GM12878 (cell line): ENCODE measurements around the gene TRAPPC6A. TPM values are rescaled to one million over a fixed set of nuclear protein-coding genes. Genes with fewer than 3 reads are reported as not detected.

Source experiments
- ATAC-seq: fragments of 200-7000 bp; cut with Tn5 transposase; 3 replicates; pipeline ENCODE4 v1.9.1; 2020; ENCODE audit warnings: mild to moderate bottlenecking, moderate library complexity
- BruUV-seq: library from RNA; stranded (reverse); fragments of 400-500 nt; replicated peaks from 2 replicates; lab custom pipeline; 2021; lab: Mats Ljungman, UMichigan
- CTCF ChIA-PET: fragments of 300-600 bp; sonication (Branson Sonifier 250); formaldehyde crosslinking; extraction: SDS; loops from one replicate; lab custom pipeline; 2021; ENCODE audit warnings: inconsistent platforms; lab: Yijun Ruan, JAX
- POLR2A ChIA-PET: fragments of 350-600 bp; formaldehyde crosslinking; extraction: SDS; loops from one replicate; lab custom pipeline; 2021; ENCODE audit warnings: inconsistent platforms; lab: Charles Lee
- RAD21 ChIA-PET: fragments of 300-600 bp; sonication (Branson Sonifier 250); formaldehyde crosslinking; loops from one replicate; lab custom pipeline; 2023; ENCODE audit warnings: antibody characterized with exemption; ENCODE audit not compliant: unreplicated experiment; lab: Charles Lee
- SMC1A ChIA-PET: fragments of 300-600 bp; sonication (Branson Sonifier 250); formaldehyde crosslinking; loops from one replicate; lab custom pipeline; 2023; ENCODE audit not compliant: unreplicated experiment, uncharacterized antibody; lab: Charles Lee
- DNase-seq: peaks from one replicate; pipeline ENCODE4 v3.0.0-alpha.2; 2011; ENCODE audit warnings: low read depth, low spot score
- FAIRE-seq: peaks from 3 replicates; lab custom pipeline; 2011; peaks lifted over from hg19 to GRCh38; lab: Jason Lieb, UNC
- H2AFZ ChIP-seq: 2 replicates; pipeline ENCODE4 v1.6.0; 2011; ENCODE audit warnings: low read depth, low read length, control low read depth; ENCODE audit not compliant: control insufficient read depth
- H3K27ac ChIP-seq: 2 replicates; pipeline ENCODE4 v1.5.1; 2011; ENCODE audit warnings: control low read depth; ENCODE audit not compliant: control insufficient read depth, insufficient read depth
- H3K27me3 ChIP-seq, 2 experiments: replicated peaks in 1 of 2; 2 replicates each; pipeline versions ENCODE4 v1.6.0 to v1.6.1; 2011; ENCODE audit warnings: low read length in 1 of 2; ENCODE audit not compliant: control insufficient read depth in 2 of 2, insufficient read depth in 2 of 2
- H3K36me3 ChIP-seq, 2 experiments: 2 replicates each; pipeline ENCODE4 v1.5.1; 2011; ENCODE audit warnings: low read length in 1 of 2; ENCODE audit not compliant: control insufficient read depth in 2 of 2, insufficient read depth in 2 of 2
- H3K4me1 ChIP-seq: 2 replicates; pipeline ENCODE4 v1.6.1; 2011; ENCODE audit warnings: mild to moderate bottlenecking, low read length, moderate library complexity, mixed read lengths; ENCODE audit not compliant: control insufficient read depth, insufficient read depth
- H3K4me2 ChIP-seq: 2 replicates; pipeline ENCODE4 v1.6.0; 2011; ENCODE audit warnings: control low read depth; ENCODE audit not compliant: control insufficient read depth, insufficient read depth
- H3K4me3 ChIP-seq: fragments of 200-600 bp; sonication (generic); 2 replicates; pipeline ENCODE4 v1.5.1; 2016
- H3K79me2 ChIP-seq: 2 replicates; pipeline ENCODE4 v1.6.0; 2011; ENCODE audit warnings: low read length; ENCODE audit not compliant: control insufficient read depth, insufficient read depth
- H3K9ac ChIP-seq: 2 replicates; pipeline ENCODE4 v1.8.0; 2011; ENCODE audit warnings: low read length, control low read depth, mixed read lengths; ENCODE audit not compliant: control insufficient read depth, insufficient read depth
- H3K9me3 ChIP-seq: replicated peaks from 3 replicates; pipeline ENCODE4 v1.5.1; 2011; ENCODE audit warnings: mild to moderate bottlenecking, low read length; ENCODE audit not compliant: control insufficient read depth, insufficient read depth
- H4K20me1 ChIP-seq: 2 replicates; pipeline ENCODE4 v1.6.0; 2011; ENCODE audit not compliant: control insufficient read depth, insufficient read depth
- ATF7 ChIP-seq: fragments of 450-650 bp; IDR thresholded peaks from 2 replicates; pipeline ENCODE4 v1.6.1; 2016; ENCODE audit warnings: low read depth, mild to moderate bottlenecking
- ESRRA ChIP-seq: IDR thresholded peaks from 2 replicates; pipeline ENCODE4 v1.6.1; 2012; ENCODE audit warnings: mild to moderate bottlenecking, low read length, improper control_type of control experiment
- FOXK2 ChIP-seq: fragments of 450-650 bp; IDR thresholded peaks from 2 replicates; pipeline ENCODE4 v1.6.1; 2017; ENCODE audit warnings: mild to moderate bottlenecking, moderate library complexity
- MEF2A ChIP-seq: IDR thresholded peaks from 2 replicates; pipeline ENCODE4 v1.6.1; 2011; ENCODE audit warnings: low read depth, mild to moderate bottlenecking, low read length, moderate library complexity; ENCODE audit not compliant: insufficient read depth
- NFIC ChIP-seq: IDR thresholded peaks from 2 replicates; pipeline ENCODE4 v1.6.1; 2012; ENCODE audit warnings: low read depth, mild to moderate bottlenecking, inconsistent platforms, low read length, moderate library complexity
- SMAD1 ChIP-seq: fragments of 450-650 bp; IDR thresholded peaks from 2 replicates; pipeline ENCODE4 v1.6.1; 2018; ENCODE audit warnings: mild to moderate bottlenecking, low read depth; ENCODE audit not compliant: partially characterized antibody
- STAT1 ChIP-seq: fragments of 450-650 bp; conservative IDR thresholded peaks from 2 replicates; pipeline ENCODE4 v1.6.1; 2014; ENCODE audit warnings: antibody characterized with exemption, mild to moderate bottlenecking
- STAT3 ChIP-seq: IDR thresholded peaks from 2 replicates; pipeline ENCODE4 v1.6.1; 2011; ENCODE audit warnings: low read depth, low read length, improper control_type of control experiment
- WGBS: methylation state at CpG from one replicate; pipeline ENCODE4 v1.1.6; 2016; ENCODE audit warnings: low lambda C conversion rate; ENCODE audit not compliant: insufficient replicate concordance, insufficient coverage; ENCODE audit errors: missing lambda C conversion rate; 5-methylcytosine and 5-hydroxymethylcytosine counted together
- in situ Hi-C: fragments of 300-500 bp; cut with MboI; formaldehyde crosslinking; loops from 9 replicates; pipeline ENCODE4 v1.14.3; 2018; ENCODE audit warnings: mixed read lengths
- intact Hi-C: fragments of 100-400 bp; cut with micrococcal nuclease; formaldehyde crosslinking; loops from one replicate; pipeline ENCODE4 v1.14.2; 2022; ENCODE audit not compliant: unreplicated experiment
- polyA plus RNA-seq, 11 experiments: library from polyadenylated mRNA; depleted of rRNA in 4 of 11; unstranded in 6 of 11; stranded (reverse) in 5 of 11; fragments of >200 nt; fragmentation: Nextera tagmentation in 4 of 11; fragmentation: Illumina TruSeq in 1 of 11; extraction: Ambion mirVana in 4 of 11; extraction: Trizol in 1 of 11; gene quantifications; 1 replicate in 1 of 11; 2 replicates in 10 of 11; pipeline versions ENCODE4 v1.2.1 to v1.2.3, GENCODE V29; 2011 to 2016; ENCODE audit warnings: inconsistent platforms in 2 of 11, missing spikeins in 2 of 11, low read depth in 1 of 11
- total RNA-seq, 4 experiments: library from RNA; depleted of rRNA in 3 of 4; stranded (reverse); fragments of >200 nt in 3 of 4; fragmentation: Illumina TruSeq in 1 of 4; extraction: Trizol in 1 of 4; gene quantifications; 2 replicates each; pipeline versions ENCODE4 v1.2.1 to v1.2.3, GENCODE V29; 2013 to 2021
- TF ChIP-seq, protein P1 (sequence below): fragments of 450-650 bp; IDR thresholded peaks from 2 replicates; pipeline ENCODE4 v1.6.1; 2017; ENCODE audit warnings: mild to moderate bottlenecking, moderate library complexity
- TF ChIP-seq, protein P2 (sequence below): IDR thresholded peaks from 2 replicates; pipeline ENCODE4 v1.6.1; 2012; ENCODE audit warnings: low read depth, low read length, improper control_type of control experiment
- TF ChIP-seq, protein P3 (sequence below): fragments of 450-650 bp; IDR thresholded peaks from 2 replicates; pipeline ENCODE4 v1.6.1; 2017; ENCODE audit warnings: mild to moderate bottlenecking
- TF ChIP-seq, protein P4 (sequence below): fragments of 450-650 bp; formaldehyde crosslinking; IDR thresholded peaks from 2 replicates; pipeline ENCODE4 v1.4.0; 2022; ENCODE audit warnings: mild to moderate bottlenecking, moderate library complexity

TRAPPC6A gene
- total and polyA plus RNA-seq, 10 of the 15 experiments (the other 5 are each of a cell fraction or from before 2014, with no cell fraction given) = 1.8 to 83.9 (median 35.8) TPM

DNA sequence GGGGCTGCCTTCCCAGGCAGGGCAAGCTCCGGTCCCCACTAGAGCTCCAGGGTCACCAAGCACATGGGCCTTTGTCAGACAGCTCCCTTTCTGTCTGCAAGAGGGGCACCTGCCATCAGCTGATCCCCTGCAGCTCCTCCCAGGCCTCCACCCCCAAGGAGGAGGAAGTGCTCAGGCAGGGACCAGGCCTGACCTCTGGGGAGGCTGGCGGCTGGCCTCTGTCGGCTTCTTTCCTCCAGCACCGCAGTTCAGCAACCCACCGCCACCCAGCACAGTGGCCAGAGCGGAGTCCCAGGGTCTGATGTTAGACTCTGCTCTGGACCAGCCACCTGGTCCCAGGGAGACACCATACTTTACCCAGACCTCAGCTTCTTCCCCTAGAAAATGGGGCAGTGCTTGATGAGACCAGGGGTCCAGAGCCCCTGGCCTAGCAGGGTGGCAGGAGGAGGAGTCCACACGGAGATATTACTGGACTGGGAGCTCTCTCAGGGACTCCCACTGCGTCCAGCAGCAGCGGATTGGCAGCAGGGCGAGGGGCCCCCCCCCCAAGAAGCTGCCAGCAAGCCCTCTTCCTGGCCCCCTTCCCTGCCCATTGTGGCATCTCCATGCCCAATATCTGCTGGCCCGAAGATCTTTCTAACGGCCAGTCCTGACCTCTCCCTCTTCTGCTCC, 41.4 kb downstream of the TRAPPC6A start:
- SMC1A ChIA-PET = interaction anchor here (0.9 to 4.0 kb wide), 13 partner anchors 10 to 112 kb away, joined by 3 to 39 read pairs (median 5); partner anchors contain the start of genes BLOC1S3, CLASRP, PPP1R37 and TRAPPC6A
- intact Hi-C loops (loop anchor here (1.0 to 5.0 kb wide), 4 partner anchors 28 to 201 kb away; partner anchors contain the start of genes GEMIN7 and ZNF296), in situ Hi-C loops (no loop called here)
- Histone ChIP-seq H3K4me2 (peak overlapping the region; percentile 73), H3K9me3 (no peaks in the 10 kb centered on the region), H3K79me2 (peaks cover 31% of the 10 kb centered on the region), H3K27ac (peak overlapping the region; percentile 97), H3K36me3 (peaks cover 3 to 8% of the 10 kb centered on the region in 2 experiments; a peak in 3 of 4 replicates), H3K27me3 (no peaks in the 10 kb centered on the region), H2AFZ (no peak overlapping the region), H4K20me1 (no peaks in the 10 kb centered on the region), H3K4me1 (peaks cover 51% of the 10 kb centered on the region), H3K9ac (peak overlapping the region; percentile 59), H3K4me3 (peak overlapping the region; percentile 39; the same call in 1 of the 2 replicates)
- BruUV-seq = TSS peak; percentile 94
- FAIRE-seq (no peak), DNase-seq (no peak), ATAC-seq (peak; percentile 73)
- CTCF ChIA-PET = interaction anchor here (0.6 to 5.6 kb wide), 15 partner anchors 11 to 427 kb away, joined by 3 to 39 read pairs (median 6); partner anchors contain the start of genes BLOC1S3, GEMIN7, PPP1R37 and TRAPPC6A
- RAD21 ChIA-PET = interaction anchor here (0.8 to 2.7 kb wide), 17 partner anchors 9 to 112 kb away, joined by 3 to 21 read pairs (median 5); partner anchors contain the start of genes BLOC1S3, GEMIN7, PPP1R37 and TRAPPC6A
- POLR2A ChIA-PET = interaction anchor here (0.5 to 4.5 kb wide), 20 partner anchors 11 to 994 kb away, joined by 3 to 33 read pairs (median 4); partner anchors contain the start of genes BLOC1S3, CLASRP, PPP1R37 and TRAPPC6A
- 41% methylated on average over 11 of the region's 12 CpGs for WGBS
- TF ChIP-seq ATF7 (no peak), ESRRA (no peak), SMAD1 (no peak), MEF2A (no peak), STAT1 (no peak), NFIC (no peak), STAT3 (no peak), FOXK2 (no peak)
- TF ChIP-seq, protein P1, sequence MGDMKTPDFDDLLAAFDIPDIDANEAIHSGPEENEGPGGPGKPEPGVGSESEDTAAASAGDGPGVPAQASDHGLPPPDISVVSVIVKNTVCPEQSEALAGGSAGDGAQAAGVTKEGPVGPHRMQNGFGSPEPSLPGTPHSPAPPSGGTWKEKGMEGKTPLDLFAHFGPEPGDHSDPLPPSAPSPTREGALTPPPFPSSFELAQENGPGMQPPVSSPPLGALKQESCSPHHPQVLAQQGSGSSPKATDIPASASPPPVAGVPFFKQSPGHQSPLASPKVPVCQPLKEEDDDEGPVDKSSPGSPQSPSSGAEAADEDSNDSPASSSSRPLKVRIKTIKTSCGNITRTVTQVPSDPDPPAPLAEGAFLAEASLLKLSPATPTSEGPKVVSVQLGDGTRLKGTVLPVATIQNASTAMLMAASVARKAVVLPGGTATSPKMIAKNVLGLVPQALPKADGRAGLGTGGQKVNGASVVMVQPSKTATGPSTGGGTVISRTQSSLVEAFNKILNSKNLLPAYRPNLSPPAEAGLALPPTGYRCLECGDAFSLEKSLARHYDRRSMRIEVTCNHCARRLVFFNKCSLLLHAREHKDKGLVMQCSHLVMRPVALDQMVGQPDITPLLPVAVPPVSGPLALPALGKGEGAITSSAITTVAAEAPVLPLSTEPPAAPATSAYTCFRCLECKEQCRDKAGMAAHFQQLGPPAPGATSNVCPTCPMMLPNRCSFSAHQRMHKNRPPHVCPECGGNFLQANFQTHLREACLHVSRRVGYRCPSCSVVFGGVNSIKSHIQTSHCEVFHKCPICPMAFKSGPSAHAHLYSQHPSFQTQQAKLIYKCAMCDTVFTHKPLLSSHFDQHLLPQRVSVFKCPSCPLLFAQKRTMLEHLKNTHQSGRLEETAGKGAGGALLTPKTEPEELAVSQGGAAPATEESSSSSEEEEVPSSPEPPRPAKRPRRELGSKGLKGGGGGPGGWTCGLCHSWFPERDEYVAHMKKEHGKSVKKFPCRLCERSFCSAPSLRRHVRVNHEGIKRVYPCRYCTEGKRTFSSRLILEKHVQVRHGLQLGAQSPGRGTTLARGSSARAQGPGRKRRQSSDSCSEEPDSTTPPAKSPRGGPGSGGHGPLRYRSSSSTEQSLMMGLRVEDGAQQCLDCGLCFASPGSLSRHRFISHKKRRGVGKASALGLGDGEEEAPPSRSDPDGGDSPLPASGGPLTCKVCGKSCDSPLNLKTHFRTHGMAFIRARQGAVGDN = no peak; the same call in 1 of the 2 replicates
- TF ChIP-seq, protein P2, sequence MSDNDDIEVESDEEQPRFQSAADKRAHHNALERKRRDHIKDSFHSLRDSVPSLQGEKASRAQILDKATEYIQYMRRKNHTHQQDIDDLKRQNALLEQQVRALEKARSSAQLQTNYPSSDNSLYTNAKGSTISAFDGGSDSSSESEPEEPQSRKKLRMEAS = no peak
- TF ChIP-seq, protein P3, sequence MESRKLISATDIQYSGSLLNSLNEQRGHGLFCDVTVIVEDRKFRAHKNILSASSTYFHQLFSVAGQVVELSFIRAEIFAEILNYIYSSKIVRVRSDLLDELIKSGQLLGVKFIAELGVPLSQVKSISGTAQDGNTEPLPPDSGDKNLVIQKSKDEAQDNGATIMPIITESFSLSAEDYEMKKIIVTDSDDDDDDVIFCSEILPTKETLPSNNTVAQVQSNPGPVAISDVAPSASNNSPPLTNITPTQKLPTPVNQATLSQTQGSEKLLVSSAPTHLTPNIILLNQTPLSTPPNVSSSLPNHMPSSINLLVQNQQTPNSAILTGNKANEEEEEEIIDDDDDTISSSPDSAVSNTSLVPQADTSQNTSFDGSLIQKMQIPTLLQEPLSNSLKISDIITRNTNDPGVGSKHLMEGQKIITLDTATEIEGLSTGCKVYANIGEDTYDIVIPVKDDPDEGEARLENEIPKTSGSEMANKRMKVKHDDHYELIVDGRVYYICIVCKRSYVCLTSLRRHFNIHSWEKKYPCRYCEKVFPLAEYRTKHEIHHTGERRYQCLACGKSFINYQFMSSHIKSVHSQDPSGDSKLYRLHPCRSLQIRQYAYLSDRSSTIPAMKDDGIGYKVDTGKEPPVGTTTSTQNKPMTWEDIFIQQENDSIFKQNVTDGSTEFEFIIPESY = no peak
- TF ChIP-seq, protein P4, sequence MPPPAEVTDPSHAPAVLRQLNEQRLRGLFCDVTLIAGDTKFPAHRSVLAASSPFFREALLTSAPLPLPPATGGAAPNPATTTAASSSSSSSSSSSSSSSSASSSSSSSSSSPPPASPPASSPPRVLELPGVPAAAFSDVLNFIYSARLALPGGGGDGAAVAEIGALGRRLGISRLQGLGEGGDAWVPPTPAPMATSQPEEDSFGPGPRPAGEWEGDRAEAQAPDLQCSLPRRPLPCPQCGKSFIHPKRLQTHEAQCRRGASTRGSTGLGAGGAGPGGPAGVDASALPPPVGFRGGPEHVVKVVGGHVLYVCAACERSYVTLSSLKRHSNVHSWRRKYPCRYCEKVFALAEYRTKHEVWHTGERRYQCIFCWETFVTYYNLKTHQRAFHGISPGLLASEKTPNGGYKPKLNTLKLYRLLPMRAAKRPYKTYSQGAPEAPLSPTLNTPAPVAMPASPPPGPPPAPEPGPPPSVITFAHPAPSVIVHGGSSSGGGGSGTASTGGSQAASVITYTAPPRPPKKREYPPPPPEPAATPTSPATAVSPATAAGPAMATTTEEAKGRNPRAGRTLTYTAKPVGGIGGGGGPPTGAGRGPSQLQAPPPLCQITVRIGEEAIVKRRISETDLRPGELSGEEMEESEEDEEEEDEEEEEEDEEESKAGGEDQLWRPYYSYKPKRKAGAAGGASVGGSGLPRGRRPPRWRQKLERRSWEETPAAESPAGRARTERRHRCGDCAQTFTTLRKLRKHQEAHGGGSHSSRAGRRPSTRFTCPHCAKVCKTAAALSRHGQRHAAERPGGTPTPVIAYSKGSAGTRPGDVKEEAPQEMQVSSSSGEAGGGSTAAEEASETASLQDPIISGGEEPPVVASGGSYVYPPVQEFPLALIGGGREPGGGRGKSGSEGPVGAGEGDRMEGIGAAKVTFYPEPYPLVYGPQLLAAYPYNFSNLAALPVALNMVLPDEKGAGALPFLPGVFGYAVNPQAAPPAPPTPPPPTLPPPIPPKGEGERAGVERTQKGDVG (CRISPR knock-in tag) = no peak
